NT2/D1 (cell line): ENCODE results near the gene INPP5D.

Experiments
- YY1 ChIP-seq: IDR thresholded peaks from 2 replicates; pipeline ENCODE4 v1.6.1; 2011; ENCODE audit not compliant: insufficient read length, insufficient read depth
- ZNF274 ChIP-seq: IDR thresholded peaks from 2 replicates; pipeline ENCODE4 v1.6.1; 2011; ENCODE audit warnings: mild to moderate bottlenecking, low read depth, low read length

DNA sequence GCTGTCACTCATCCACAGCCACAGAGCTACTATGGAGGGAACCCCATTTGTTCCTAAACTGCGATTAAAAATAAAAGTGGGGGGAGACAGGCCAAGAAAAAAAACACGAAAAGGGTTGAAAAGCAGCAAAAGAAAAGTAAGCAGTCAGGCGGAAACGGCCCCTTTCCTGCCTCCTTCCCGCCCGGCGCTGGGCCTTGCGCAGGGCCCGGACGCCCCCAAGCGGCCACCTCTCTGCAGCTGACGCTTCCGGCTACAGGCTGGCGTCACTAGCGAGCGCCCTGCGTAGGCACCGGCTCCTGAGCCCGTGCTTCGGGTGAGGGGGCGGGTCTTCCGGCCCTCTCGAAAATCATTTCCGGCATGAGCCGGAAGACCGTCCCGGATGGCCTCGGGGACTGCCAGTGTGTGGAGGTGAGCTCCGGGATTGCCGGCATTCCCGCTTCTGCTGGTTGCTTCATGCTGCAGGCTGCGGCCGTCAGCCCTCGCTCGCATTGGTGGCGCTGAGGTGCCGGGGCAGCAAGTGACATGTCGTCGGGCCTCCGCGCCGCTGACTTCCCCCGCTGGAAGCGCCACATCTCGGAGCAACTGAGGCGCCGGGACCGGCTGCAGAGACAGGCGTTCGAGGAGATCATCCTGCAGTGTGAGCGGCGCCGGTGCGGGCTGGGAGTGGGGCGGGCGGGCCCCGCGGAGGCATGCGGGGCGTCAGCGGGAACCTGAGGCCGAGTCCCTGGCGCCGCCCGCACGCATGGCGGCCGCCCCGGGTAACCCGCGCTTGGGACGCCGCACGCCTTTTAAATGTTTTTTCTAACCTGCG, 191.4 kb downstream of the INPP5D start, which contains the start of gene ATG16L1:
- TF ChIP-seq ZNF274, result no peak
- TF ChIP-seq YY1, result no peak
